HG03066 (cell line): ENCODE measurements around the gene AK1.
A peak's percentile ranks its signal among the peaks of the same experiment; 100 is the strongest.
"Not testable (repeated sequence)": the region's sequence is repeated elsewhere in the genome, so short reads cannot be mapped to it uniquely, and the experiment has no call there.

Source experiments
- ATAC-seq: cut with Tn5 transposase; IDR thresholded peaks from one replicate; pipeline ENCODE4 v1.9.1; 2021; ENCODE audit warnings: low read depth; ENCODE audit not compliant: unreplicated experiment

AK1 gene

GRCh38 chr9:127870153-127870491 lies 7.4 kb downstream of the AK1 start:
- ATAC-seq, result not testable (repeated sequence)

DNA sequence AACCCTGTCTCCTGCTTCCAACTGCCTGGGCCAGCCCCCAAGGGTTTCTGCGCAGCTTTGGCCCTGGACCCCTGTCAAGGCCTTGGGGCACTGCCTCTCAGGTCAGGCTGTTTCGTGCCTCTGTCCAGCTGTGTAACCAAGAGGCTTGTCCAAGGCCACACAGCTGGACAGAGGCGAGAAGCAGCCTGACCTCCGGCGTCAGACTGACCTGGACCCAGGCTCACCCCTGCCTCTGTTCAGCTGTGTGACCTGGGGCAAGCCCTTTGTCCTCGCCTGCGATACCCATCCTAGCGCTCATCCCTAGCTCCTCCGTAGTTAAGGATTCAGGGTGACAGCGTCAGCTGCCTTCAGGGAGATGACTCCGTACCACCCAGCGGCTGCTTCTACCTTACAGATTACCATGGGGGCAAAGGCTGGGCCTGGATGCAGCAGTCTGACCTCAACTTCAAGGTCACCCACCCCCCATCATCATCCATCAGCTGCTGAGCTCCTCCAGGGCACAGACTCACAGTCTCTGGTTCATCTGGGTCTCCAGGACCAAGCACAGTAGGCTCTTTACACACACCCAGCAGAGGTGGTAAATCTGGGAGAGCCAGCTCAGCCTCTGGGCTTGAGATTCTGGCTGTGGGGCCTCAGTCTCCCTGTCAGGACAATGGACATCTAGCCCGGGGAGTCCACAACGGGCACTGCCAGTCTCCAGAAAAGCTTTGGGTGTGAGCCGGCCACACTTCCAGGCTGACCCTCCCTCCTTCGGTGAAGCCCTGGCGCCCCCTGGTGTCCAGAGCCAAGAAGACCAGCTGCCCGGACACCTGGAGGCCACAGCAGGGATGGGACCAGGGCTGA lies 7.9 kb downstream of the AK1 start:
- ATAC-seq, result peak; percentile 61

- ATAC-seq, result no peak
Measured at GRCh38 chr9:127868278-127868902, 9.1 kb downstream of the AK1 start.

DNA sequence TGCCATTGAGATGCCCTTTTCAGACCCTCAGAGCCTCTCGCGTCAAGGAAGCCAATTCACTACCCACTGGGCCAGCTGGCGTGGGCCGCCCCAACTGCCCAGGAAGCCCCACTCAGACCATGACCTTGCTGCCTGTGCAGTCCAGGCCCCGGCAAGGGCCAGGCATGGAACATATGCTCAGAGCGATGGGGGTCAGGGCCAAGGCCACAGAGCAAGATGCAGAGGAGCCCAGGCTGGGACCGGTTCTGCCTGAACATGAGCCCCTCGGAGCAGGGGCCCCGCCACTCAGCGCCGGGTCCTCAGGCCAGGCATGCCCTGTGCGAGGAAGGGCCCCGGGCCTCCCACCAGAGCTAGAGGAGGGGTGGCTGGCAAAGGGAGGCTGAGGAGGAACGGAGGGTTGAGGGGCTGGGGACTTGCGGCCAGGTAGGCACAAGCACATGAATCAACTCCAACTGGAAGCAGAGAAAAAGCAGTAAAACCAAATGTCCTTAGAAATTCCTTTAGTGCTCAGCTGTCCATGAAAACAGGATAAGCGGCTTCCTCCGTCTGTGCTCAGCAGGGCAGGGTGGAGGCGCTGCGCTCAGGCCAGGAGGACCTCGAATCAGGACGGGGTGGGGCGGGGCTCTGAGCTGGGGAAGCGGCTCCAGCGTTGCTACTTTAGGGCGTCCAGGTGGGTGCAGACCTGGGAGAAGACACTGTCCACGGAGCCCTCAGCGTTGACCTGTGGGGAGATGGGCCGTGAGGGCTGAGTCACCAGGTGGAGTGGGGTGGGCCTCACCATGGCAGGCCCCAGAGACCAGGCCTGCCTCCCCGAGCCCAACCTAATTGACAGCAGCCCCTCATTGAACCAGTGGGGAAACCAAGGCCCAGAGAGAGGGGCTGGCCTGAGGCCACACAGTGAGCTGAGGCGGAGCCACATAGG lies 9.9 kb downstream of the AK1 start:
- ATAC-seq, result no peak

GRCh38 chr9:127866535-127866934 lies 10.9 kb downstream of the AK1 start:
- no peak for ATAC-seq

GRCh38 chr9:127865645-127866464 lies 11.6 kb downstream of the AK1 start:
- ATAC-seq, result no peak

- ATAC-seq, result no peak
Measured at GRCh38 chr9:127863191-127863621, 14.3 kb downstream of the AK1 start.

DNA sequence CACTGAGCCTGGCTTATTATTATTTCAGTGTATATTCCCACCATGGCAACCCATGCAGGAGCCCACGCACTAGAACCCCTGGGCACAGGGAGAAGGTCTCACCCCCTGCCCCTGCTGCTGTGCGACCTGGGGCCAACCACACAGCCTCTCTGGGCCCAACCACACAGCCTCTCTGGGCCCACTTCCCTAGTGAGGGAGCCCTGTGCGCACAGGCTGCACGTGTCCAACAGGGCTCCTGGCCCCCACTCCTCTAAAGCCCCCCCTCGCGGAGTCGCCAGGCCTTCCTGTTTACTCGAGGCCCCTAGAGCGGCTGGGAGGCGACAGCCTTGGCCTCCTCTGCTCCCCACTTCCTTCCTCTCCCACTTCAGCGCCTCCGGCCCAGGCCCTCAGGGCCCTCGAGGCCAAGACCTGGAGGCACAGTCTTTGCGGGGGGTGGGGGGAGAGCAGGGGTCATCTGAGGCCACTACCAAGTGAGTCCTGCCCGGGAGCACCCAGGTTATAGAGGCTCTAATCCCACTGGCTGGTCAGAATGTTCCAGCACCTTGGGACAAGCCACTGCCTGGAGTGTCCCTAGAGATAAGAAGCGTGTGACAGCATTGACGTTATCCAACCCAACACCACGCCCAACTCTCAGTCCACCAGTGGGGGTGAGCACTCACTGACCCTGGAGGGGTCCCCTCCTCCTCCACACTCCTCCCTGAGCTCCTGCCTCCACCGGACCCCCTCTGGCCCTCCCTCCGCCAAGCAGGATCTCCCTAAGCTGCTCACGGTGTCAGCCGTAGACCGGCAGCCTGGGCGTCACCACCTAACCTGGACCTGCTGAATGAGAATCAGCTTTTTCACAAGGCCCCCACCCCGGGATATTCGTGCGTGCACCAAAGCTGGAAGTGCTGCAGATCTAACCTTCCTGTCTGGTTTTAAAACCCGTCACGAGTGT lies 15.1 kb downstream of the AK1 start:
- ATAC-seq, result no peak

DNA sequence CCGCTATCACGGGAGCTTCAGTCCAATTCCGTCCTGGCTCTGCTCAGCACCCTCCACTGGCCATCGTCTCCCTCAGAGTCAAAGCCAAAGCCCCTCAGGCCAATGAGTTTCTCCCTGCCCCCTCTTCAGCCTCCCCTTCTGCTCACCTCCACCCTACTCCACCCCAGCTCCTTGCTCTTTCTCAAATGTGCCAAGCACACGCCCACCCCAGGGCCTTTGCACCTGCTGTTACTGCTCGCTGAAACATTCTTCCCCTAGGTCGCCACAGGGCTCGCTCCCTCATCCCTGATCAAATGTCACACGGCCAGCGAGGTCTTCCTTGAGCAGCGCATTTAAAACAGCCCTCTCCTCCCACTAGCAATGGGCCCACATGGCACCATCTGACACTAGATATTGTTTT lies 16.7 kb downstream of the AK1 start:
- ATAC-seq, result no peak

- no peak for ATAC-seq
Measured at GRCh38 chr9:127860260-127860659, 17.2 kb downstream of the AK1 start.

- no peak for ATAC-seq
Measured at GRCh38 chr9:127858041-127858512, 19.4 kb downstream of the AK1 start.

- no peak for ATAC-seq
Measured at GRCh38 chr9:127857278-127857677, 20.2 kb downstream of the AK1 start.

DNA sequence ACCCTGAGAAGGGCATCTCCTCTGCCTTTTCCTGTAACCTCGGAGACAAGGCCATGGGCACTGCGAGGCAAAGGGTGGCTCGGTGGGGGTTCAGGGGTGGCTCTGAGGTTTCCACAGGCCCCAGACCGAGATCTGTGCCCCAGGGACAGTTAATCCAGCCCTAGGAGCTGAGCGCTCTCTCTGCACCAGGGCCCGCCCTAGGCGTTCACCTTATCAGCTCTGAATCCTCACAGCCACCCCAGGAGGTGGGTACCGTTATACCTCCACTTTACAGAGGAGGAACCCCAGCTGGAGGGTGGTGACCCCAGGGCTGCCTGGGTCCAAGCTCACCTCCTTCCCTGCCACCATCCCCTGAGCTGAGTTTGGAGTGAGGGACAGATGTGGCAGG lies 20.8 kb downstream of the AK1 start:
- no peak for ATAC-seq

- no peak for ATAC-seq
Measured at GRCh38 chr9:127856094-127856728, 21.3 kb downstream of the AK1 start.

- no peak for ATAC-seq
Measured at GRCh38 chr9:127855522-127855921, 22.0 kb downstream of the AK1 start.

DNA sequence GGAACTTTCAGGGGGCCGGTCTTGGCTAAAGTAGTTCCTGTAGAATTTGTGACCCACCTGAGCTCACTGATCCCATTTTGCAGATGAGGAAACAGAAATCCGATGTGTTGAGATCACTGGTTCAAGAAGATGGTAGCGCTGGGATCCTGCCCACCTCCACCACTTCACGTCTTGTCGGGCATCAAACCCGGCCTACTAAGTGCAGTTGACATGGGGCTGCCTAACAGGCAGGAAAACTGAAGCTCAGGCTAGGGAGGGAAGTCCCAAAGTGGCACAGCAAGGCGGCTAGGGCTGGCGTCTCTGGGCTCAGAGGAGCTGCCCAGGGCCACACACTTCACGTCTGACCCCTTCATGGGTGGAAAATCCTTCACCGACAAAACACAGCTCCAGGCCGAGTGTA lies 22.5 kb downstream of the AK1 start:
- ATAC-seq, result no peak

DNA sequence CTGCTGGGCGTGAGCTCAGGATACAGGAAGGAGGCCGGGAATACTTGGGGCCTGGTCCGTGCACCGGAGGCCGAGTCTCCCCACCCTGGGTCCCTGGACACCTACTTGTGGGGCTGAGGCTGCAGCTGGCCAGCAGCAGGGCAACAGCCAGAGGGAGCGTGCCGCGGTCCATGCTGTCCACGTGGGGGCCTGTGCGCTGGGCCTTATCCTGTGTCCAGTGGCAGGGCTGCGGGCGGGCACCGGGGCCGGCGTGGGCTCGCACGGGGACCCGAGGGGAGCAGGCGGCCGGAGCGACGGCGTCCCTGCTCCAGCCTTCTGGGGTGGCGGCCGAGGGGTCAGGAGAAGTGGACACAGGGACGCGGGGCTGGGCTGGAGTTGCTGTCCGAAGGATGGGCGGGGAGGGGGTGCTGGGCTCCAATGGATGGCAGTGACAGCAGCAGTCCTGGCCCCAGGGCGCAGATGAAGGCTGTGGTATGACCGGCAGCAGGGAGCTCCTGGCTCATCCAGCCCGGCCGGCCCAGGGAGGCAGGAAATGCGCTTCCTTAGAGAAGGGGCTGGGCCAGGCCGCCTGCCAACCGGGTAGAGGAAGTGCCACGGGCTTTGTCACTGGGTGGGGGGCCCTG lies 23.2 kb downstream of the AK1 start, which contains the start of gene ENG:
ENG (minus strand) TSS at position 475 of the 623 bp plus-strand sequence; CDS start at position 172, 303 bp downstream.
- ATAC-seq, result no peak
